ENCODE data around the gene ZNF579. TPM values are rescaled to one million over a fixed set of nuclear protein-coding genes. Genes with fewer than 3 reads are reported as not detected.

Gene ZNF579
- total RNA-seq, 1 donor from 2014 or later = 1.8 TPM

DNA sequence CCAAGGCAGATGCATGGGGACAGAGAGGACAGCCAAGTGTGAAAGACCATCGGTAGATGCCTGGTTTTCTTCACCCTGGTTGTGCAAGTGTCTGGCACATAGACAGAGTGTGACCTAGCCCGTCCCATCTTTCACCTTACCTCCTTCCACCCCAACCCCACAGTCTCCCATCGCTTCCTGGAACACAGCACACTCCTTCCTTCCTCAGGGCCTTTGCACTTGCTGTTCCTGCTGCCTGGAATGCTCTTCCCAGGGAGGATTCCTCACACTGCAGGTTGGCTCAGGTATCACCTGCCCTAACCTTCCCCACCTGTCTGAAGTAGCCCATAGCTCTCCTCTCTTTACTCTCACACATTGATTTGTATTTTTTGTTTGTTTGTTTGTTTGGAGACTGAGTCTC is 15.7 kb upstream of the ZNF579 start:
- no peaks in the 10 kb centered on the region for H3K27me3 ChIP-seq (ENCODE audit: control insufficient read depth, insufficient read depth, low read length)
- H3K4me3 ChIP-seq (ENCODE audit: low read depth, low read length) = no peak overlapping the region
- TF ChIP-seq CTCF (IDR thresholded peaks at IDR 0.05; ENCODE audit: insufficient read depth, low read length, severe bottlenecking) = no peak
- DNase-seq (ENCODE audit: low read depth) = no peak
- peaks cover 6% of the 10 kb centered on the region for H3K36me3 ChIP-seq (ENCODE audit: control insufficient read depth, insufficient read depth, low read length)
- no peak for FAIRE-seq

DNA sequence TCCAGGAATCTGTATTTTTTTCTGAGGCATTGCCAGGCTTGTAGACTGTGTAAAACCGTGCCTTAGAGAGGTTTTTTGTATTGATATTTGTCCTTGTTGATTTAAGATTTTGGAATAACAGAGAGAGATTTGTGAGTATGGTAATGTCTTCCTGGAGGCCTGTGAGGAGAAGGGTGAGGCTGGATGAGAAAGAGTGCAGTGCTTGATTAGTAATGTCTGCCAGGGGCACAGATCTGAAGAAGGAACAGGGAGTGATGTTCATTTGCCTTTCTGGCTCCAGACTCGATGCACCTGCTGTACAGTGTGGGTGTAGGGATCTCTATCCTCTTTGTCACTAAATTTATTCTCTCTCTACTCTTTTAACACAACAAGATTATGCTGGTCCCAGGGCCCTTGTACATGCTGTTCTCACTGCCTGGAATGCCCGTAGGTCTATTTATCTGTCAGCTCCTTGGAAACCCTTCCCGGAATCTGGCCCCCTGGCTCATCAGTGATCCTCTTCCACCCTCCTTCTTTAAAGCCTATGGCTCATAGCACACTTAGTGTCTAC is 14.4 kb upstream of the ZNF579 start:
- no peak overlapping the region for H3K4me3 ChIP-seq (ENCODE audit: low read depth, low read length)
- no peaks in the 10 kb centered on the region for H3K27me3 ChIP-seq (ENCODE audit: control insufficient read depth, insufficient read depth, low read length)
- FAIRE-seq (no peak), DNase-seq (ENCODE audit: low read depth) (no peak)
- no peak for TF ChIP-seq CTCF (IDR thresholded peaks at IDR 0.05; ENCODE audit: insufficient read depth, low read length, severe bottlenecking)
- peaks cover 6% of the 10 kb centered on the region for H3K36me3 ChIP-seq (ENCODE audit: control insufficient read depth, insufficient read depth, low read length)

DNA sequence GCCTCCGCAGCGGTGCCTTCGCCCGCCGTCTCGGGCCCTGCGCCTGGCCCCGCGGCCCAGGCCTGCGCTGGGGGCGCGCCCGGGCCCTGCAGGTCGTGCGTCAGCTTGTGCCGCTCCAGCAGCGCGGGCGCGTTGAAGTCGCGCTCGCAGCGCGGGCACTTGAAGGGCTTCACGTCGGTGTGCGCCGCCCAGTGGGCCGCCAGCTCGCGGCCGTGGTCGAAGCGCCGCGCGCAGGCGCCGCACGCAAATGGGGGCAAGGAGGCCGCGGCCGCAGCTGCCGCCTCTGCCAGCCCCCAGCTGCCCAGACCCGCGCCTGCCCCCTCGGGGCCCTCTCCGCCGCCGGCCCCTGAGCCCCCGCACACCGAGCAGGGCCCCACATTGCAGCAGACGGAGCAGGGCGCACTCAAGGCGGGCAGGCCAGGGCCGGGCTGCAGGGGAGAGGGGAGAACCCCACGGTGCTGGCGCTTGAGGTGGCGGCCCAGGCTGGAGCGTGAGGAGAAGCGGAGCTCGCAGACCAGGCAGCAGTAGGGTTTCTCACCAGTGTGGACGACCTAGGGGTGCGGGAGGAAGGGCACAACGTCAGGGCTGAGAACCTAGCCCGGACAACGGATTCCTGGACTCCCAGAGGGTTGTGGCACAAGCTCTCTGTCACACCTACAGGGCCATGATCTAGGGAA is 12.6 kb upstream of the ZNF579 start:
- Histone ChIP-seq H3K27me3 (ENCODE audit: control insufficient read depth, insufficient read depth, low read length) (no peaks in the 10 kb centered on the region), H3K36me3 (ENCODE audit: control insufficient read depth, insufficient read depth, low read length) (peaks cover 6% of the 10 kb centered on the region), H3K4me3 (ENCODE audit: low read depth, low read length) (no peak overlapping the region)
- no peak for TF ChIP-seq CTCF (IDR thresholded peaks at IDR 0.05; ENCODE audit: insufficient read depth, low read length, severe bottlenecking)
- DNase-seq (ENCODE audit: low read depth) = no peak
- FAIRE-seq = no peak

DNA sequence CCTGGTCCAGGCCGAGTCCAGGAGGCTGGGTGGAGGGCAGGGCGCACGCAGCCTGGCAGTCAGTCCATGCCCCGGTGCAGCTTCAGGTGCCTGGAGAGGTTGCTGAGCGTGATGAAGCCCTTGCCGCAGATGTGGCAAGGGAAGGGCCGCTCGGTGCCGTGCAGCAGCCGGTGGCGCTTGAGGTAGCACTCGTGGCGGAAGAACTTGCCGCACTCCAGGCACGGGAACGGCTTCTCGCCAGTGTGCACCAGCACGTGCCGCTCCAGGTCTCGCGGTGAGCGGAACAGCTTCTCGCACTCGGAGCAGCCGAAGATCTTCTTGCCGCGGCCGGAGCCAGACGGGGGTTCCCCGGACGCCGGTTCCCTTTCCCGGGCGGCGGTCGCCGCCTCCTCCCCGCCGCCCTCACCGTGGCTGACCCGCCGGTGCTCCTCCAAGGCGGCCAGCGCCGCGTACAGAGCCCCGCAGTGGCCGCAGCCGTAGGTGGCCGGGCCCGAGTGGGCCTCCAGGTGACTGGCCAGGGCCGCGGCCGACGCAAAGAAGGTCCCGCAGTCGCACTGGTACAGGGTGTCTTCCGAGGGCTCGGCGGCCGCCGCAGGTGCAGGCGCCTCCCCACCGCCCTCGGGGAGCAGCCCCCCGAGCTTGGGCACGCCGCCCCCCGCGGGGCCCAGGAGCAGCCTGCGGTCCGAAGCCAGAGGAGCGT is 11.9 kb upstream of the ZNF579 start:
- Histone ChIP-seq H3K4me3 (ENCODE audit: low read depth, low read length) (no peak overlapping the region), H3K27me3 (ENCODE audit: control insufficient read depth, insufficient read depth, low read length) (no peaks in the 10 kb centered on the region), H3K36me3 (ENCODE audit: control insufficient read depth, insufficient read depth, low read length) (peaks cover 6% of the 10 kb centered on the region)
- DNase-seq (ENCODE audit: low read depth) = no peak
- FAIRE-seq = no peak
- no peak for TF ChIP-seq CTCF (IDR thresholded peaks at IDR 0.05; ENCODE audit: insufficient read depth, low read length, severe bottlenecking)

DNA sequence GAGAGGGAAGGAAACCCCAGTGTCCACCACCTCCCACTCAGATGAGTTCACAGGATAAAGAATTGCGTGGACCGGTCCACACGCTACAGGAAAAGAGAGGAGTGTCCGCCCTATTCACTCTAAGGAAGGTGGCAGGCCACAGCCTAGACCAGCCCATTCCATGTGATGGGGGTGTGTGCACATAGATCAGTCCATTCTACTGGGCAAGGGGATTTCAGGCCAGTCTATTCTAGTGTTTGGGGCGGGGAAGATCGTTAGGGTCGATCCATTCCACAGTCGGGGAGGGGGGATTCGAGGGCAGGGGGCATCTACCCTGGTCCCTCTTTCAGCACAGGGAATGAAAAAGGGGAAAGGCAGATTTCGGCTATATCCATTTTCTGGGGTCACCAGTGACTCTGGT is 10.9 kb upstream of the ZNF579 start:
- H3K36me3 ChIP-seq (ENCODE audit: control insufficient read depth, insufficient read depth, low read length) = peaks cover 5% of the 10 kb centered on the region
- TF ChIP-seq CTCF (IDR thresholded peaks at IDR 0.05; ENCODE audit: insufficient read depth, low read length, severe bottlenecking) = no peak
- DNase-seq (ENCODE audit: low read depth) (no peak), FAIRE-seq (no peak)
- H3K4me3 ChIP-seq (ENCODE audit: low read depth, low read length) = no peak overlapping the region
- no peaks in the 10 kb centered on the region for H3K27me3 ChIP-seq (ENCODE audit: control insufficient read depth, insufficient read depth, low read length)

Data from bronchial epithelial cell (primary cell).